Endothelial cell (in vitro differentiated cells): Measurements from ENCODE around the gene RERE. TPM values are rescaled to one million over a fixed set of nuclear protein-coding genes. Genes with fewer than 3 reads are reported as not detected.
A peak's percentile ranks its signal among the peaks of the same experiment; 100 is the strongest.

Experiments used
- DNase-seq: peaks from one replicate; pipeline ENCODE4 v3.0.0; 2021; ENCODE audit warnings: low spot score
- H3K27ac Mint-ChIP-seq: one replicate; pipeline ENCODE4 v1.8.0; 2021; ENCODE audit warnings: mixed read lengths, inconsistent platforms; ENCODE audit not compliant: unreplicated experiment
- H3K27me3 Mint-ChIP-seq: one replicate; pipeline ENCODE4 v1.8.0; 2021; ENCODE audit warnings: mild to moderate bottlenecking, moderate library complexity, mixed read lengths, inconsistent platforms; ENCODE audit not compliant: unreplicated experiment
- H3K36me3 Mint-ChIP-seq: one replicate; pipeline ENCODE4 v1.8.0; 2021; ENCODE audit warnings: mild to moderate bottlenecking, low read depth, mixed read lengths, inconsistent platforms; ENCODE audit not compliant: unreplicated experiment
- H3K4me1 Mint-ChIP-seq: one replicate; pipeline ENCODE4 v1.8.0; 2021; ENCODE audit warnings: mild to moderate bottlenecking, mixed read lengths, inconsistent platforms; ENCODE audit not compliant: unreplicated experiment
- H3K4me3 Mint-ChIP-seq: one replicate; pipeline ENCODE4 v1.8.0; 2021; ENCODE audit warnings: mild to moderate bottlenecking, mixed read lengths, inconsistent platforms; ENCODE audit not compliant: unreplicated experiment
- H3K9me3 Mint-ChIP-seq: one replicate; pipeline ENCODE4 v1.8.0; 2021; ENCODE audit warnings: mixed read lengths, inconsistent platforms; ENCODE audit not compliant: unreplicated experiment
- total RNA-seq: library from RNA; stranded (reverse); fragmentation: NEBNext Ultra II Directional; extraction: Animal tissue kit (Norgen Biotek cat#: 25700); gene quantifications from one replicate; pipeline ENCODE4 v1.2.1, GENCODE V29; 2021; ENCODE audit not compliant: unreplicated experiment
- TF ChIP-seq, protein P1 (sequence below): fragments of 200-600 bp; sonication (generic); IDR thresholded peaks from one replicate; pipeline ENCODE4 v1.5.0; 2021; ENCODE audit warnings: antibody characterized with exemption; ENCODE audit not compliant: unreplicated experiment

RERE gene
- total RNA-seq, 1 donor from 2014 or later: 115 TPM

DNA sequence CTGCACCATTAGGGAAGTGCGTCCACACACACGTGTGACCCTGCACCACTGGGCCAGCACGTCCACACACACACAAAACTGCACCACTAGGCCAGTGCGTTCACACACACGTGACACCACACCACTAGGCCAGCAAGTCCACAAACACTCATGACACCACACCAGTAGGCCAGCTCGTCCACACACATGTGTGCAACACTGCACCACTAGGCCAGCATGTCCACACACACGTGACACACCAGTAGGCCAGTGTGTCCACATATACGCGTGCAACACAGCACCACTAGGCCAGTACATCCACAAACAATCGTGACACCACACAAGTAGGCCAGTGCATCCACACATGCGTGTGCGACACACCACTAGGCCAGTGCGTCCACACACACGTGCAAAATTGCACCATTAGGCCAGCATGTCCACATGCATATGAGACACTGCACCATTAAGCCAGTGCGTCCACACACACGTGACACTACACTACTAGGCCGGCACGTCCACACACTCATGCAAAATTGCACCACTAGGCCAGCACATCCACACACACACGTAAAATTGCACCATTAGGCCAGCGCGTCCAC is 264.5 kb downstream of the RERE start:
- peak overlapping the region; percentile 76 for H3K4me3 Mint-ChIP-seq
- TF ChIP-seq, protein P1, sequence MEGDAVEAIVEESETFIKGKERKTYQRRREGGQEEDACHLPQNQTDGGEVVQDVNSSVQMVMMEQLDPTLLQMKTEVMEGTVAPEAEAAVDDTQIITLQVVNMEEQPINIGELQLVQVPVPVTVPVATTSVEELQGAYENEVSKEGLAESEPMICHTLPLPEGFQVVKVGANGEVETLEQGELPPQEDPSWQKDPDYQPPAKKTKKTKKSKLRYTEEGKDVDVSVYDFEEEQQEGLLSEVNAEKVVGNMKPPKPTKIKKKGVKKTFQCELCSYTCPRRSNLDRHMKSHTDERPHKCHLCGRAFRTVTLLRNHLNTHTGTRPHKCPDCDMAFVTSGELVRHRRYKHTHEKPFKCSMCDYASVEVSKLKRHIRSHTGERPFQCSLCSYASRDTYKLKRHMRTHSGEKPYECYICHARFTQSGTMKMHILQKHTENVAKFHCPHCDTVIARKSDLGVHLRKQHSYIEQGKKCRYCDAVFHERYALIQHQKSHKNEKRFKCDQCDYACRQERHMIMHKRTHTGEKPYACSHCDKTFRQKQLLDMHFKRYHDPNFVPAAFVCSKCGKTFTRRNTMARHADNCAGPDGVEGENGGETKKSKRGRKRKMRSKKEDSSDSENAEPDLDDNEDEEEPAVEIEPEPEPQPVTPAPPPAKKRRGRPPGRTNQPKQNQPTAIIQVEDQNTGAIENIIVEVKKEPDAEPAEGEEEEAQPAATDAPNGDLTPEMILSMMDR: no peak
- H3K4me1 Mint-ChIP-seq: peaks cover 27% of the 10 kb centered on the region
- H3K27ac Mint-ChIP-seq: peak overlapping the region; percentile 88
- H3K27me3 Mint-ChIP-seq: no peaks in the 10 kb centered on the region
- peaks cover 9% of the 10 kb centered on the region for H3K36me3 Mint-ChIP-seq
- no peak for DNase-seq
- no peaks in the 10 kb centered on the region for H3K9me3 Mint-ChIP-seq

DNA sequence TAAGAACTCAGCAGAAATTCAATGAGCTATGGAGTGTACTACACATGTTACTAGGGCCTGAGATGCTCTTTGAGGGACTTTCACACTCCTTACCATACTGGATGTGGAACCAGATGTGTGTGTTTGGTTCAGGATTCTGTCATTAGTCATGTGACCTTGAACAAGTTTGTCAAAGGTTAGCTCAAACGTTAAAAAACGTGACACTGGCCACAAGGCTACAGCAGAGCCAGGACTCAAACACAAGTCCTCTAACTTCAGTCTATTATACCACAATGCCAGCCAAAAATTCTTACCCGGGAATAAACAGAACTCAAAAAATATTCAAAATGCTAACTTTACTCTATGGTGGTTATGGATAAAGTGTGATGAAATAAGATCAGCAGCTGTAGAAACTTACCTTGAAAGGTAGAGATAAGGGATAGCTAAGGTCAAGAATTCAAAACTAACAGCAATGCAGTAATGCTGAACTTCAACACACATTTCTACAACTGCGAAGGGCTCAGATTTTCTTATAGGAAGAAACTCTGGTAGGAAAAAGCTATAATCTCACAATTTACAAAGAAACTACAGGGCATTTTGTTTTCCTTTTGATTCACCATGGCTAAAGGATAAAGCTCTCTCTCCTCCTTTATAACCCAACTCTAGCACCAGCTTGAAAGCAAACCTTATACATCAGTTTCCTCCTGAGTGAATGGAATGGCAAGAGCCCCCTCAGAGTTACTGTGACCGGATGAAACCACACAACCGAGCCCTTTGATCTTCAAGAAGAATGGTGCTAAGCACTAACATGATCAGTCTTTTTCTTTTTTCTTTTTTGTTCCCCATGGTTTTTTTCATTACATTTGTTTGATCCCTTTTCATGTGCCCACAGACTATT is 265.6 kb downstream of the RERE start:
- DNase-seq: no peak
- H3K4me3 Mint-ChIP-seq: no peak overlapping the region
- H3K27ac Mint-ChIP-seq: peak overlapping the region; percentile 88
- peaks cover 9% of the 10 kb centered on the region for H3K36me3 Mint-ChIP-seq
- TF ChIP-seq, protein P1: no peak
- peaks cover 27% of the 10 kb centered on the region for H3K4me1 Mint-ChIP-seq
- no peaks in the 10 kb centered on the region for H3K27me3 Mint-ChIP-seq
- no peaks in the 10 kb centered on the region for H3K9me3 Mint-ChIP-seq

DNA sequence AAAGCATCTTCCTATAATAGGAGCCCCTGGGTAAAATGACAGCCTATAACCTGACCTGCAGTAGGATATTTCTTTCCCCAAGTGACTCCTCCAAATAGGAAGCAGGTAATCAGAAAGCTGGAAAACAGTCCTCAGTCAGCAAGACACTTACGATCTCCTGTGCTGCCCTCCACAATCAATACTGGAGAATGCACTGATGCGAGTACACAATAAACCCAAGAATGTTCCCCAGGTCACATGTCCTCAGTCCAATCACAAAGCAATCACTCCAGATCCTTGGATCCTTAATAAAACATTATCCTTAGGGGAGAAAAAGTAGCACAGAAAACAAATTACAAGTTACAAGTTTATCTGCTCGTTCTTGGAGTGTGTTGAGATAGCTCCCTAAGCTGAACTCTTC is 266.4 kb downstream of the RERE start:
- no peaks in the 10 kb centered on the region for H3K9me3 Mint-ChIP-seq
- no peaks in the 10 kb centered on the region for H3K27me3 Mint-ChIP-seq
- no peak overlapping the region for H3K4me3 Mint-ChIP-seq
- no peak for DNase-seq
- peaks cover 9% of the 10 kb centered on the region for H3K36me3 Mint-ChIP-seq
- H3K4me1 Mint-ChIP-seq: peaks cover 27% of the 10 kb centered on the region
- peak overlapping the region; percentile 88 for H3K27ac Mint-ChIP-seq
- TF ChIP-seq, protein P1: no peak

DNA sequence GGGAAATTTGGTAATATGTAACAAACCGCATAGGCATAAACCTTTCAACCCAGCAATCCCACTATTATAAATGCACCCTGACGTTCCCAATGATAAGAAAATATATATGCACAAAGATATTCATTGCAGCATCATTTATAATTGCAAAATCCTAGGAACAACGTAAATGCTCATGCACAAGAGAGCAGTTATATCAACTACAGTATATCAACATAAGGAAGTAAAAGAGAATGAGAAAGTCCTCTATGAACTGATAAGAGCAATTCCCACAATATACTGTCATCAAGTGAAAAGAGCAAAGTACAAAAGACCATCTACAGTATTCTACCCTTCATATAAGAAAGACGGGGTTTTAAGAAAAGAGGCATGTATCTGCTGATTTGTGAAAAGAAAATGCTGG is 269.6 kb downstream of the RERE start:
- DNase-seq: no peak
- TF ChIP-seq, protein P1: no peak

DNA sequence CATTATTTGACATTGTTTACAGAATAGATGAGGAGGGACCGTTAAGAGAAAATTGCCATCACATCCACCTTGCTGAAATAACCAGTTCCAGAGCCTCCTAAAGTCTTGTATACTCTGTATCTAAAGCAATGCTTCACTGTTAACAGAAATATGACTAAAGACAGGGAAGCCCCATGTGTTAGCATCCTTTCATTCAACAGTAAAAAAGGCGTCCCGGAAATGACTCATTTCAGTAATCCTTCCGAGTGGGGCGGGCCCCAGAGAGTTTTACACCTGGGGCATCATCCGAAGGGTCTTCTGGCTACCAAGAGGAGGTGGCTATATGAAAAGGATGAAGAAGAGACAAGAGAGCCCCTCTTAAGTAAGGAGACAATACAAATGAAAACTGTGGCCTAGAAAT is 272.4 kb downstream of the RERE start:
- H3K27me3 Mint-ChIP-seq: no peaks in the 10 kb centered on the region
- TF ChIP-seq, protein P1: no peak
- no peaks in the 10 kb centered on the region for H3K9me3 Mint-ChIP-seq
- no peak for DNase-seq
- H3K4me3 Mint-ChIP-seq: peak overlapping the region; percentile 70
- no peak overlapping the region for H3K27ac Mint-ChIP-seq
- peaks cover 13% of the 10 kb centered on the region for H3K36me3 Mint-ChIP-seq
- peaks cover 3% of the 10 kb centered on the region for H3K4me1 Mint-ChIP-seq

More for the DNA sequence above, 269.6 kb downstream of the RERE start:
- Mint-ChIP-seq H3K36me3 (peaks cover 14% of the 10 kb centered on the region), H3K9me3 (no peaks in the 10 kb centered on the region), H3K4me3 (no peak overlapping the region), H3K27ac (no peak overlapping the region), H3K4me1 (peaks cover 21% of the 10 kb centered on the region), H3K27me3 (no peaks in the 10 kb centered on the region)
